Stimulated activated CD8-positive, alpha-beta memory T cell treated with anti-CD3 and anti-CD28 coated beads, Interleukin-7, amount 100 ng/mL, for 48 hours (primary cell): ENCODE measurements around the gene INTS13.
"Not testable (repeated sequence)": the region's sequence is repeated elsewhere in the genome, so short reads cannot be mapped to it uniquely, and the experiment has no call there.

Experiments used
- DNase-seq, 2 donors: peaks; one replicate each; pipeline ENCODE4 v3.0.0-alpha.2; 2020; ENCODE audit warnings: low read depth in 1 of 2; ENCODE audit errors: extremely low read depth in 1 of 2

INTS13 gene

DNA sequence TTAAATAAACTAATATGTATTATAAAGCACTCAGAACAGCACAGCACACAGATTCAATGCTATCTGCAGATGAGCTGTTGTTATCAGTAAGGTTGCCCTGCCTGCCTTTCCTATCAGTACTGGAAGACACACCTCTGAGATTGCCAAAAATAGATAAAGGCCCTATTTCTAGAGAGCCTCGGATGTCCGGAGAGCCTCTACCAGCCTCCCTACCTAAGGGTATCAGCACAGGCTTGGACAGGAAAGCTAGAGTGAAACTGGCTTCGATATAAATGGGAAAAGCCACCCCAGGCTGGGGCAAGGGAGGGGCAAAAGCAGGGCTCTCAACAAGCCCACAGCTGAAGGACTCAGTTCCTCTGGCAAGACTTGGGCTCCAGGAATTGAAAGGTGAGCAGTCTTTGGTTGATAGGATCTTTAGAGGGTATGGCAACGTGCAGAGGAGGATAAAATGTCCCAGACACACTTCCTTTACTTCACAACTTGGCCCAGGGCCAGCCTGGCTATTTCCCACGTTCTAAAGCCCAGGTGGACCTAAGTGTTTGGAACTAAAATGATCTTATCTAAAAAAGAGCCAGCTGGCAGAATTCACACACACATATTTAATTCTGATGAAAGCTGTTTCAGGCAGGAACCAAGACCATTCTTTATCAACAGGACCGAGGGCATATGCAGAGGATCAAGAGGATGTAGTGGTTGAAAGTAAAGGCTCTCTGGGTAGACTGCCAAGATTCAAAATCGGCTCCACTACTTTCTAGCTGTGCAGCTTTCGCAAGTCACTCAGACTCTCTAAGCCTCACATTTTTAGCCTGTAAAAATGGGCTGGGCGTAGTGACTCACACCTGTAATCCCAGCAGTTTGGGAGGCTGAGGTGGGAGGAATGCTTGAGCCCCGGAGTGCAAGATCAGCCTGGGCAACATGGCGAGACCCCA is 67.0 kb downstream of the INTS13 start:
- DNase-seq, result no peak

DNA sequence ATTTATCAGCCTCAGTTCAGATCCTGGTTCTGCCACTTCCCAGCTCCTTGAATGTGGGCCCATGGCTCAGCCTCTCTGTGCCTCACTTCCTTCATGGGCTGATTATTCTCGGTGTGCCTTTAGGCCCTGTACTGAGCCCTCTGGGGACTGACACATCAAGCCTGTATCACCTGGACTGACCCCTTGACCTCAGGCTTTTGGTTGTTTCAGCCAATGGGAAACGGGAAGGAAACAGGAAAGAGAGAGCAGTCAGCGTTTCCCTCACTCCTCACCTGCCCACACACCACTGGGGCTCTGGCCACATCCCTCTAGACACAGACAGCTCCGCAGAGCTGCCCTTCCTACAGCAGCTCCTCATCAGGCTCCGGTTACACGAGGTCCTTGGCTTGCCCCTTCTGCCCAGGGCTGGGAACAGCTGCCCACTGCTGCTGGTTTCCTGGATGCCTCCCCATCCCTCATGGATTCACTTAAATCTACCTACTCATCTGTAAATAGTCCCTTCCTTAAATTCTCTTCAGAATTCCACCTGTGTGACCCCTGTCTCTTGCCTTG is 67.8 kb downstream of the INTS13 start:
- DNase-seq, result no peak

DNA sequence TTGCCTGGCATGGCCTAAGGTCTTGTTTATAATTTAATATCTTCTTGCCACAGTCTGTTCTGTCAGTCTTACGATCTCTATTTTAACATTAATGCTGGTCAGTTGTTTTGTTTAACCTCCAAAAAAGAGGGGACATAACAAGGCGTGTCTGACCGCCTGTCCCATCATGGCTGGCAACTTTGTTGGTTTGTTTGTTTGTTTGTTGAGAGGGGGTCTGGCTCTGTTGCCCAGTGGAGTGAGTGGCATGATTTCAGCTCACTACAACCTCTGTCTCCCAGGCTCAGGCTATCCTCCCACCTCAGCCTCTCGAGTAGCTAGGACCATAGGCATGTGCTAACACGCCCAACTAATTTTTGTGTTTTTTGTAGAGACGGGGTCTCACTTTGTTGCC is 68.7 kb downstream of the INTS13 start:
- no peak for DNase-seq

DNA sequence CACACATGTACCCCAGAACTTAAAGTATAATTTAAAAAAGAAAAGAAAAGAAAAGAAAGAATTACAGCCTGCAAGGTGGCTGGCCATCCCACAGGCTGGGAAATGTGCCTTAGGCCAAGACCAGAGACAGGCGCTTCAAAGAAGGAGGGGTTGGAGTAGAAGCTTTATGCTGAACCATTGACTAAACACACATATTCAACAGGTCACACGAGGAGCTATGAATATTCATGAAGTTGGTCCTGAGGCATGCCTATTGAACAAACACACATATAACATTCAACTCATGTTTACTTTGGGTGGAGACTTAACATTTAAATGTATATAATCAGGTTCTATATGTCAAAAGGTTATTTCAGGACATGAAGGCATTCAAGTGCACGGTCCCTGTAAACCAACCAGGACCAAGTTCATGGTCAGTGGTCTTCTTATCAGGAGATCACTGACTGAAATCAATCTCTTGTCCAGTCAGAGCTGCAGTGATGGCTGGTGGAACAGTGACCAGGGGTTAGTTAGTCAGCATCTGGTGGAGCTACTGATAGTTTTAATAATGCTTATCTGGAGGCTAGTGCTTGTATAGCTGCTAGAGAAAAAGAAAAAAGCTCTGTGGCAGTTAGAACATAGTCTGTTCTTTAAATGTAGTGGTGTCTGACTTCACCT is 69.2 kb downstream of the INTS13 start:
- no peak for DNase-seq

DNA sequence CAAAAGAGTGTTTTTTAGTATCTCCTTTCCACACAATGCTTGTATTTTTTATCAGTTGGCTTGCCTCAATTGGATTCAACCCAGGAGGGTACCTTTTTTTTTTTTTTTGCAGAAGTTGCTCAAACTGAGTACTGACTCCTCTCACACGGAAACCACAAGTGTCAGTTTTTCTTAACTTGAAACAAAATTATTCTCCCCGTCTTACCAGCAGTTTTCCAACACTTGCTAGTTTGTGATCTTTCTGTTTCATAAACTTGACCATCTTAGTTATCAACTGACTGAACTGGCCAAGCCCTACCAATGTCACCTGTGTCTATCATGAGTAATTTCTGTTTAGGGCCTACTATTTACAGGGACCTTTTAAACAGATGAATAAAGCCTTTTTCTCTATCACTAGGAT is 70.7 kb downstream of the INTS13 start:
- no peak for DNase-seq

DNA sequence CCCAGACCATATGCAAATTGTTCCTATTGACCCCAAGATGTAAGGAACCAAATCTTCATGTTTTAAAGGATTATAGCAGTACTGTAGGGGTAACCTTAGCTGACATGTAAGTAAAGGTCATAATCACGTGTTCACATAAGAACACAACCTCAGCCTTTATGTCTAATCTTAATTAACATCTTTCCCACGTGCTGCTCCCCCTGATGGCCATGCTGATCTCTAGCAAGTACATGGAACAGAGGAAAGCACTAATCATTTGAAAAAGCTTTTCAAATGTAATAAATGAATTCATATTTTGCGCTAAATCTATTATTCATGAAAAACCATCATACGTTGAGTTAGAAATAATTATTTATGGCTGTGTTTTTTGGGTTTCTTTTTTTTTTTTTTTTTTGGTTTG is 74.3 kb downstream of the INTS13 start:
- DNase-seq, result no peak

DNA sequence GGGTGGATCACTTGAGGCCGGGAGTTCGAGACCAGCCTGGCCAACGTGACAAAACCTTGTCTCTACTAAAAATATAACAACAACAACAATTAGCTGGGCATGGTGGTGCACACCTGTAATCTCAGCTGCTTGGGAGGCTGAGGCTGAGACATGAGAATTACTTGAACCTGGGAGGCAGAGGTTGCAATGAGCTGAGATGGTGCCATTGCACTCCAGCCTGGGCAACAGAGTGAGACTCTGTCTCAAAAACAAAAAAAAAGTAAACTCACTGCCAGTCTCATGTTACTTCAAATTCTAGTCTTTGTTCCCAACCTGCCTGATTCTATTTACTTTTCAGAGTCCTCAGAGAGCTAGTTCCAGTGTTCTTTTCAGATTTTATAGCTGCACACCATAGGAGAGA is 75.0 kb downstream of the INTS13 start:
- DNase-seq, result not testable (repeated sequence)

DNA sequence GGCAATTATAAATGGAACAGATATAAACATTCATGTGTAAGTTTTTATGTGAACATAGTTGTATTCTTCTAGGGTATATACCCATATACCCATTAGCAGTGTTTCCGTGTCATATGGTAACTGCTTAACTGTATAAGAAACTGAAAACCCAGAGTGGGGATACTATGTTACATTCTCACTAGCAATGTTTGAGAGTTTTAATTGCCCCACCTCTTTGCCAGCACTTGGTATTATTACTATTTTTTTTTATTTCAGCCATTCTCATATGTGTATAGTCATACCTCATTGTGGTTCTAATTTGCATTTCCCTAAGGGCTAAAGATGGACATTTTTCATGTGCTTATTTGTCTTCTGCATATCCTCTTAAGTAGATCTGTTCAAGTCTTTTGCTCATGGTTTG is 76.1 kb downstream of the INTS13 start:
- DNase-seq, result no peak

DNA sequence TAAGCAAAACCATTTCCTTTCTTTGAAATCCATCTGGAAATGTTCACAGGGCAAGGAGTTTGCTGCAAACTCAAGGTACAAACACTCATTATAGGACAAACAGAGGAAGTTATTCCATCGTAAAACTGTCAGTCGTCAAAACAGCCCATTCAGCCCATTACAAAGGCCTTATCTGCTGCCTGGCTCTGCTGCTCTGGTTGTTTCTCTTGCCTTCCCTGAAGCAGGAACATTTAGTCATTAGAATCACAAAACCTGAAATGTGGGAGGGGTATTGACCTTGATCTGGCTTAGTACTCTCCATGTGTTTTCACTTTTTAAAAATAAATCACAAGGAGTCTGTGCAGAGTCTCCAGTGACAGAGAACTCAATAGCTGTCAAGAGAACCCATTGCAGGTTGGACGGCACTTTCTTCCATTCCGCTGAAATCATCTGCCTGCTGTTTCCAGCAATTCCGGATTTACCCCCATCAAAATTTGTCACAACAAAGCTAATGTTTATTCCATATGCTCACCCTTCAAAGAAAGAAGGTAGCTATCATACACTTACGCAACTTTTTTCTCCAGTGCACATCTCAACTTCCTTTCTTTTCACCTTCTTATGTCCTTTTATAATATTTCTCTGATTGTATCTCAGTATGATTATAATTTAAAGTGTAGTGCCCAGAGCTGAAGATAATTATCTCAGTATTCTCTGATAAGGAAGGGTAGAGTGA is 80.2 kb downstream of the INTS13 start:
- no peak for DNase-seq

DNA sequence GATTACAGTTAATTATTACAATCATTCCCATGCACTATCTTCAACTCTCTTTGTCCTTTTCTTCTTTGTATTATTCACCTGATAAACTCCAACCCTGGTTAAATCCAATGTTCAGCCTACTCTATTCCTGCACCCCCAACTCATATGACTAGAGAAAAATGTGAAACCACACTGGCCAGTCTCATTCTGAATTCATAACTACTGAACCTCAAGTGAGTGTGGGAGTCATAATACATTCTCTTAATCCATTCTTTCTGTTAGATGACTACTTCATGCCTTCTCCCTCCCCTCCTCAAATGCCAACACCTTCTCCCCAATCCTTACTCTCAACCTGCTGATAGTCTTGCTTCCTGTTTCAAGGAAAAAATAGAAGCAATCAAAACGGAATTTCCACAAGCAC is 82.4 kb downstream of the INTS13 start:
- no peak for DNase-seq
